Mucosa of descending colon (tissue), 3 donors: ENCODE results near the gene UPP2. TPM values are rescaled to one million over a fixed set of nuclear protein-coding genes. Genes with fewer than 3 reads are reported as not detected.
A peak's percentile ranks its signal among the peaks of the same experiment; 100 is the strongest.

ENCODE experiments used
- ATAC-seq: fragments of 200-7000 bp; cut with Tn5 transposase; one replicate; pipeline ENCODE4 v1.9.1; 2020; ENCODE audit warnings: mild to moderate bottlenecking, moderate library complexity
- DNase-seq, 3 donors: peaks; one replicate each; pipeline ENCODE4 v3.0.0-alpha.2; 2020
- H3K36me3 ChIP-seq: fragments of 200-600 bp; one replicate; pipeline ENCODE4 v1.8.0; 2021; ENCODE audit warnings: low read depth, mild to moderate bottlenecking
- H3K4me1 ChIP-seq: fragments of 200-600 bp; one replicate; pipeline ENCODE4 v1.8.0; 2021; ENCODE audit warnings: low read depth, mild to moderate bottlenecking
- H3K4me3 ChIP-seq: fragments of 200-600 bp; one replicate; pipeline ENCODE4 v1.8.0; 2021; ENCODE audit warnings: mild to moderate bottlenecking
- H3K9me3 ChIP-seq: fragments of 200-600 bp; one replicate; pipeline ENCODE4 v1.8.0; 2021; ENCODE audit warnings: mild to moderate bottlenecking
- CTCF ChIP-seq: fragments of 200-600 bp; IDR thresholded peaks from one replicate; pipeline ENCODE4 v1.8.0; 2022; ENCODE audit warnings: antibody characterized with exemption, mild to moderate bottlenecking
- intact Hi-C, 2 donors: fragments of 100-400 bp; cut with DNase I in 1 of 2; cut with micrococcal nuclease in 1 of 2; formaldehyde crosslinking; loops; one replicate each; pipeline versions ENCODE4 v1.11.0 to v1.11.1; 2022; cut with DNase I, micrococcal nuclease
- total RNA-seq, 3 donors: library from RNA; stranded (reverse); fragmentation: NEBNext Ultra II Directional in 2 of 3; extraction: Animal tissue kit (Norgen Biotek cat#: 25700) in 2 of 3; gene quantifications; one replicate each; pipeline versions ENCODE4 v1.2.1 to v1.2.4, GENCODE V29; 2021 to 2023
- donor health status: DM: no; HTN: no; CAD: no; lungs with moderate emphysema.
- donor health status: DM: no; HTN: no; CAD: no.
- donor health status: DM: no; HTN: yes; CAD: no.

UPP2 gene
- total RNA-seq, 3 donors from 2014 or later = not detected

GRCh38 chr2:158089322-158089721 is 12.4 kb upstream of the UPP2 start:
- TF ChIP-seq CTCF = no peak
- Histone ChIP-seq H3K4me1 (peaks cover 3% of the 10 kb centered on the region), H3K4me3 (no peak overlapping the region), H3K9me3 (no peaks in the 10 kb centered on the region), H3K36me3 (no peaks in the 10 kb centered on the region)
- ATAC-seq (no peak), DNase-seq (no peak)
- intact Hi-C loops = no loop called here

- Histone ChIP-seq H3K9me3 (no peaks in the 10 kb centered on the region), H3K4me1 (peaks cover 9% of the 10 kb centered on the region), H3K4me3 (no peak overlapping the region), H3K36me3 (no peaks in the 10 kb centered on the region)
- no peak for DNase-seq
- peak; percentile 72 for ATAC-seq
- intact Hi-C loops = no loop called here
- TF ChIP-seq CTCF = no peak
Measured at GRCh38 chr2:158091647-158092046, 10.0 kb upstream of the UPP2 start.

GRCh38 chr2:158094487-158095092 is 7.1 kb upstream of the UPP2 start:
- peak in 1 of 3 donors; percentile 27 for DNase-seq
- Histone ChIP-seq H3K9me3 (no peaks in the 10 kb centered on the region), H3K36me3 (no peaks in the 10 kb centered on the region), H3K4me3 (no peak overlapping the region), H3K4me1 (peaks cover 9% of the 10 kb centered on the region)
- ATAC-seq = peak; percentile 87
- intact Hi-C loops = no loop called here
- TF ChIP-seq CTCF = no peak

- peak; percentile 22 for ATAC-seq
- Histone ChIP-seq H3K36me3 (no peaks in the 10 kb centered on the region), H3K4me1 (peaks cover 9% of the 10 kb centered on the region), H3K9me3 (no peaks in the 10 kb centered on the region), H3K4me3 (no peak overlapping the region)
- TF ChIP-seq CTCF = no peak
- DNase-seq = no peak
- intact Hi-C loops = no loop called here
Measured at GRCh38 chr2:158095269-158095668, 6.4 kb upstream of the UPP2 start.

GRCh38 chr2:158095912-158096311 is 5.8 kb upstream of the UPP2 start:
- H3K4me3 ChIP-seq = no peak overlapping the region
- no peaks in the 10 kb centered on the region for H3K36me3 ChIP-seq
- intact Hi-C loops = no loop called here
- no peak for DNase-seq
- H3K4me1 ChIP-seq = peaks cover 9% of the 10 kb centered on the region
- no peak for ATAC-seq
- no peak for TF ChIP-seq CTCF
- H3K9me3 ChIP-seq = no peaks in the 10 kb centered on the region

- no peaks in the 10 kb centered on the region for H3K36me3 ChIP-seq
- ATAC-seq (no peak), DNase-seq (no peak)
- H3K4me1 ChIP-seq = peaks cover 9% of the 10 kb centered on the region
- no peak overlapping the region for H3K4me3 ChIP-seq
- no peaks in the 10 kb centered on the region for H3K9me3 ChIP-seq
- no peak for TF ChIP-seq CTCF
- intact Hi-C loops = no loop called here
Measured at GRCh38 chr2:158097481-158097880, 4.2 kb upstream of the UPP2 start.
